ENCODE measurements around the gene ZNF683.

ZNF683 gene

GRCh38 chr1:26363549-26364448 is 8.8 kb downstream of the ZNF683 start:
- Histone ChIP-seq H3K36me3 (ENCODE audit: control insufficient read depth in 2 of 2, insufficient read depth in 1 of 2, low read length in 2 of 2) (no peaks in the 10 kb centered on the region), H3K4me1 (ENCODE audit: control insufficient read depth, insufficient read depth, low read length) (no peaks in the 10 kb centered on the region), H3K4me3 (ENCODE audit: low read depth, low read length) (no peak overlapping the region), H3K27ac (ENCODE audit: extremely low read depth, low read depth, low read length) (no peak overlapping the region), H3K9me3 (ENCODE audit: control insufficient read depth, insufficient read depth, low read depth, low read length) (no peaks in the 10 kb centered on the region)
- CTCF ChIA-PET = interaction anchor here (0.6 to 3.8 kb wide), 50 partner anchors 10 to 1315 kb away, joined by 3 to 81 read pairs (median 4); partner anchors contain the start of genes CD52, CEP85, CRYBG2 and DHDDS
- POLR2A ChIA-PET = interaction anchor here (0.7 kb wide), 1 partner anchor 20 kb away, joined by 5 read pairs; no protein-coding TSS in a partner anchor
- TF ChIP-seq SCRT2 (tag by site-specific recombination; IDR thresholded peaks at IDR 0.05) (no peak), PBX3 (CRISPR knock-in tag; IDR thresholded peaks at IDR 0.05) (no peak), FEZF1 (tag by site-specific recombination; IDR thresholded peaks at IDR 0.05) (no peak), ZNF654 (tag by site-specific recombination; IDR thresholded peaks at IDR 0.05; ENCODE audit: low read depth) (peak; percentile 61), ZSCAN4 (tag by site-specific recombination; IDR thresholded peaks at IDR 0.05) (no peak), ZNF211 (tag by site-specific recombination; IDR thresholded peaks at IDR 0.05; ENCODE audit: low read depth) (no peak), IKZF3 (tag by site-specific recombination; IDR thresholded peaks at IDR 0.05) (no peak), ZNF692 (tag by site-specific recombination; IDR thresholded peaks at IDR 0.05) (no peak), GLIS1 (tag by site-specific recombination; IDR thresholded peaks at IDR 0.05) (peak; percentile 44; the same call in 1 of the 2 replicates), ZBTB11 (tag by site-specific recombination; conservative IDR thresholded peaks at IDR 0.05; ENCODE audit: low read depth) (no peak), ZNF174 (tag by site-specific recombination; IDR thresholded peaks at IDR 0.05) (0 out of 2 replicates have a peak, but pooled peaks have one; percentile 28), ZNF704 (tag by site-specific recombination; IDR thresholded peaks at IDR 0.05) (no peak), EGR2 (tag by site-specific recombination; IDR thresholded peaks at IDR 0.05; ENCODE audit: low read depth) (peak; percentile 86), SP7 (tag by site-specific recombination; IDR thresholded peaks at IDR 0.05) (peak; percentile 31; the same call in 1 of the 2 replicates), ZNF660 (tag by site-specific recombination; IDR thresholded peaks at IDR 0.05) (peak; percentile 76; the same call in 1 of the 2 replicates), ZNF146 (tag by site-specific recombination; IDR thresholded peaks at IDR 0.05) (no peak), ZBTB17 (tag by site-specific recombination; IDR thresholded peaks at IDR 0.05) (peak; percentile 68), ZNF311 (tag by site-specific recombination; IDR thresholded peaks at IDR 0.05; ENCODE audit: borderline replicate concordance) (no peak), ZXDB (tag by site-specific recombination; IDR thresholded peaks at IDR 0.05) (no peak), ZNF785 (tag by site-specific recombination; IDR thresholded peaks at IDR 0.05) (no peak), ZFP41 (tag by site-specific recombination; IDR thresholded peaks at IDR 0.05; ENCODE audit: borderline replicate concordance) (no peak), ZNF169 (tag by site-specific recombination; IDR thresholded peaks at IDR 0.05) (no peak), ZNF530 (tag by site-specific recombination; IDR thresholded peaks at IDR 0.05; ENCODE audit: low read depth) (no peak), CTCF (tag by site-specific recombination; IDR thresholded peaks at IDR 0.05) (peak; percentile 79), ZFHX2 (tag by site-specific recombination; conservative IDR thresholded peaks at IDR 0.05) (peak; percentile 84), ZNF138 (tag by site-specific recombination; IDR thresholded peaks at IDR 0.05; ENCODE audit: borderline replicate concordance) (no peak), KLF7 (tag by site-specific recombination; IDR thresholded peaks at IDR 0.05; ENCODE audit: borderline replicate concordance) (no peak)
